ENCODE data around the gene PPP1R10. TPM values are rescaled to one million over a fixed set of nuclear protein-coding genes. Genes with fewer than 3 reads are reported as not detected.

Gene PPP1R10
- total and polyA plus RNA-seq, 2 of the 13 experiments (the other 11 are each of a cell fraction or from before 2014, with no cell fraction given), result 26.3 to 38.4 TPM

GRCh38 chr6:30617565-30618269 is 674 bp upstream of the PPP1R10 start, which contains the start of gene MRPS18B (continued):
- TF ChIP-seq ZNF282 (IDR thresholded peaks at IDR 0.05; ENCODE audit: partially characterized antibody), result no peak
- no peak for TF ChIP-seq ZNF292 (CRISPR knock-in tag; IDR thresholded peaks at IDR 0.05; ENCODE audit: borderline replicate concordance, low read depth)
- no peak for TF ChIP-seq NFIB (CRISPR knock-in tag; IDR thresholded peaks at IDR 0.05; ENCODE audit: borderline replicate concordance)
- TF ChIP-seq, protein P1, sequence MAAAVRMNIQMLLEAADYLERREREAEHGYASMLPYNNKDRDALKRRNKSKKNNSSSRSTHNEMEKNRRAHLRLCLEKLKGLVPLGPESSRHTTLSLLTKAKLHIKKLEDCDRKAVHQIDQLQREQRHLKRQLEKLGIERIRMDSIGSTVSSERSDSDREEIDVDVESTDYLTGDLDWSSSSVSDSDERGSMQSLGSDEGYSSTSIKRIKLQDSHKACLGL (CRISPR knock-in tag; IDR thresholded peaks at IDR 0.05), result peak; percentile 96; the same call in 1 of the 2 replicates
- no peak for TF ChIP-seq JUNB (CRISPR knock-in tag; IDR thresholded peaks at IDR 0.05; ENCODE audit: borderline replicate concordance)
- TF ChIP-seq EP300 (IDR thresholded peaks at IDR 0.05; ENCODE audit: low read depth in 2 of 2, low read length in 2 of 2), result 0 out of 4 replicates have a peak, but pooled peaks of 1 of the 2 experiments have one; percentile 22
- no peak; the same call in 1 of the 2 replicates for TF ChIP-seq EP300 (CRISPR knock-in tag; IDR thresholded peaks at IDR 0.05; ENCODE audit: borderline replicate concordance)
- TF ChIP-seq ZNF205 (CRISPR knock-in tag; IDR thresholded peaks at IDR 0.05), result no peak; the same call in 1 of the 2 replicates
- no peak for TF ChIP-seq ZNF484 (CRISPR knock-in tag; IDR thresholded peaks at IDR 0.05; ENCODE audit: borderline replicate concordance, low read depth)
- no peak for TF ChIP-seq PAX8 (CRISPR knock-in tag; IDR thresholded peaks at IDR 0.05; ENCODE audit: borderline replicate concordance)
- TF ChIP-seq ZNF350 (CRISPR knock-in tag; IDR thresholded peaks at IDR 0.05; ENCODE audit: borderline replicate concordance, low read depth), result peak; percentile 87
- TF ChIP-seq SIN3A (IDR thresholded peaks at IDR 0.05; ENCODE audit: borderline replicate concordance, low read depth, low read length), result peak; percentile 93; the same call in 1 of the 2 replicates
- no peak for TF ChIP-seq ZNF7 (CRISPR knock-in tag; IDR thresholded peaks at IDR 0.05)
- TF ChIP-seq, protein P2, sequence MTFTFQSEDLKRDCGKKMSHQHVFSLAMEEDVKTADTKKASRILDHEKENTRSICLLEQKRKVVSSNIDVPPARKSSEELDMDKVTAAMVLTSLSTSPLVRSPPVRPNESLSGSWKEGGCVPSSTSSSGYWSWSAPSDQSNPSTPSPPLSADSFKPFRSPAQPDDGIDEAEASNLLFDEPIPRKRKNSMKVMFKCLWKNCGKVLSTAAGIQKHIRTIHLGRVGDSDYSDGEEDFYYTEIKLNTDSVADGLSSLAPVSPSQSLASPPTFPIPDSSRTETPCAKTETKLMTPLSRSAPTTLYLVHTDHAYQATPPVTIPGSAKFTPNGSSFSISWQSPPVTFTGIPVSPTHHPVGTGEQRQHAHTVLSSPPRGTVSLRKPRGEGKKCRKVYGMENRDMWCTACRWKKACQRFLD (CRISPR knock-in tag; IDR thresholded peaks at IDR 0.05; ENCODE audit: borderline replicate concordance), result 0 out of 2 replicates have a peak, but pooled peaks have one; percentile 46
- TF ChIP-seq ZBTB43 (CRISPR knock-in tag; conservative IDR thresholded peaks at IDR 0.05), result no peak
- TF ChIP-seq ZNF557 (CRISPR knock-in tag; IDR thresholded peaks at IDR 0.05), result no peak
- TF ChIP-seq, protein P3, sequence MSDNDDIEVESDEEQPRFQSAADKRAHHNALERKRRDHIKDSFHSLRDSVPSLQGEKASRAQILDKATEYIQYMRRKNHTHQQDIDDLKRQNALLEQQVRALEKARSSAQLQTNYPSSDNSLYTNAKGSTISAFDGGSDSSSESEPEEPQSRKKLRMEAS (IDR thresholded peaks at IDR 0.05), result peak; percentile 79
- TF ChIP-seq TOE1 (CRISPR knock-in tag; IDR thresholded peaks at IDR 0.05), result peak; percentile 84
- TF ChIP-seq TAF1 (CRISPR knock-in tag; IDR thresholded peaks at IDR 0.05), result peak; percentile 90
- TF ChIP-seq ZNF253 (CRISPR knock-in tag; IDR thresholded peaks at IDR 0.05; ENCODE audit: borderline replicate concordance), result no peak
- TF ChIP-seq ZNF225 (CRISPR knock-in tag; IDR thresholded peaks at IDR 0.05), result peak; percentile 30; the same call in 1 of the 2 replicates
- TF ChIP-seq ZNF589 (CRISPR knock-in tag; conservative IDR thresholded peaks at IDR 0.05), result no peak
- TF ChIP-seq DPF2 (CRISPR knock-in tag; IDR thresholded peaks at IDR 0.05; ENCODE audit: borderline replicate concordance, low read depth), result no peak
- no peak for TF ChIP-seq PTBP1 (IDR thresholded peaks at IDR 0.05; ENCODE audit: low read depth, low read length, poor library complexity, severe bottlenecking)
- TF ChIP-seq NFKBIZ (CRISPR knock-in tag; IDR thresholded peaks at IDR 0.05), result 0 out of 2 replicates have a peak, but pooled peaks have one; percentile 23
- TF ChIP-seq MIXL1 (CRISPR knock-in tag; IDR thresholded peaks at IDR 0.05), result peak; percentile 11; the same call in 1 of the 2 replicates
- TF ChIP-seq SMYD3 (CRISPR knock-in tag; IDR thresholded peaks at IDR 0.05), result peak; percentile 83
